Breast epithelium (tissue), 4 donors: ENCODE data around the gene HBS1L. TPM values are rescaled to one million over a fixed set of nuclear protein-coding genes. Genes with fewer than 3 reads are reported as not detected.

Experiments used
- DNase-seq, 2 donors: peaks; one replicate each; pipeline ENCODE4 v3.0.0-alpha.2; 2019; ENCODE audit warnings: low spot score in 2 of 2
- H3K27ac ChIP-seq, 2 donors: fragments of 200-600 bp; sonication (generic) in 1 of 2; one replicate each; pipeline ENCODE4 v1.5.1; 2016 to 2019; ENCODE audit warnings: mild to moderate bottlenecking in 1 of 2
- H3K27me3 ChIP-seq, 2 donors: fragments of 200-600 bp; sonication (generic) in 1 of 2; one replicate each; pipeline versions ENCODE4 v1.5.1 to v1.6.0; 2017 to 2019; ENCODE audit warnings: control low read depth in 1 of 2, mild to moderate bottlenecking in 1 of 2
- H3K36me3 ChIP-seq: fragments of 200-600 bp; one replicate; pipeline ENCODE4 v1.5.1; 2019
- H3K4me1 ChIP-seq, 2 donors: fragments of 200-600 bp; sonication (generic); one replicate each; pipeline ENCODE4 v1.5.1; 2016 to 2019; ENCODE audit warnings: control low read depth in 1 of 2
- H3K4me3 ChIP-seq, 3 donors: fragments of 200-600 bp; sonication (generic); 1 replicate in 2 of 3; 2 replicates in 1 of 3; pipeline ENCODE4 v1.5.1; 2016 to 2019; ENCODE audit warnings: mild to moderate bottlenecking in 3 of 3, moderate library complexity in 2 of 3
- H3K9me3 ChIP-seq, 2 donors: fragments of 200-600 bp; sonication (generic) in 1 of 2; one replicate each; pipeline ENCODE4 v1.5.1; 2016 to 2019; ENCODE audit warnings: control low read depth in 1 of 2
- POLR2A ChIP-seq: fragments of 450-650 bp; IDR thresholded peaks from one replicate; pipeline ENCODE4 v1.6.1; 2016; ENCODE audit warnings: antibody characterized with exemption, mild to moderate bottlenecking, moderate library complexity
- POLR2AphosphoS5 ChIP-seq, 3 donors: sonication (generic); formaldehyde crosslinking; IDR thresholded peaks; one replicate each; pipeline ENCODE4 v1.6.1; 2017; ENCODE audit warnings: antibody characterized with exemption in 3 of 3
- intact Hi-C: fragments of 100-400 bp; cut with DNase I; formaldehyde crosslinking; loops from one replicate; pipeline ENCODE4 v1.15.1; 2023; ENCODE audit warnings: low total_unique reads
- total RNA-seq, 3 donors: library from RNA; depleted of rRNA; stranded (reverse); fragments of >200 nt; gene quantifications; one replicate each; pipeline ENCODE4 v1.1.0, GENCODE V29; 2016
- TF ChIP-seq, protein P1 (sequence below), 3 donors: fragments of 450-650 bp; IDR thresholded peaks; one replicate each; pipeline ENCODE4 v1.5.1; 2016 to 2017; ENCODE audit warnings: antibody characterized with exemption in 3 of 3, mild to moderate bottlenecking in 3 of 3, moderate library complexity in 3 of 3

HBS1L gene
- total RNA-seq, 3 donors from 2014 or later, result 42.0 to 55.5 (median 52.0) TPM

DNA sequence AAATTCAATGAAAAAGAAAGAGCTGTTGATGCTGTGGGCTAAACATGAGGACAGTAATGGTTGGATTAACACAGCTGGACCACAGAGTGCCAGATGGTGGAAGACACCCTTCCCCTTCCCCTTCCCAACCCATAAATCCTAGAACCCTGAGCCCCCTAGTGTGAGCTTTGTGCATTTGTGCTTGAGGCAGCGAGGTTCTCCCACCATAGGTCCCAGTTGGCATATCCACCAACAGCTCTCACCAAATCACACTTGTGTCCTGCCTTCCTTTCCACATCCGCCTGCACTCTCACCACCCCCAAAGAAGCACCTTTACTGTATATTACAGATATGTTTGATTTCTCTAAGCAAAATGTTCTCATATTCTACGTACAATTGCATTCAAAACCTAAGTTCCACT is 32.8 kb upstream of the HBS1L start:
- intact Hi-C loops, result no loop called here
- TF ChIP-seq, protein P1, sequence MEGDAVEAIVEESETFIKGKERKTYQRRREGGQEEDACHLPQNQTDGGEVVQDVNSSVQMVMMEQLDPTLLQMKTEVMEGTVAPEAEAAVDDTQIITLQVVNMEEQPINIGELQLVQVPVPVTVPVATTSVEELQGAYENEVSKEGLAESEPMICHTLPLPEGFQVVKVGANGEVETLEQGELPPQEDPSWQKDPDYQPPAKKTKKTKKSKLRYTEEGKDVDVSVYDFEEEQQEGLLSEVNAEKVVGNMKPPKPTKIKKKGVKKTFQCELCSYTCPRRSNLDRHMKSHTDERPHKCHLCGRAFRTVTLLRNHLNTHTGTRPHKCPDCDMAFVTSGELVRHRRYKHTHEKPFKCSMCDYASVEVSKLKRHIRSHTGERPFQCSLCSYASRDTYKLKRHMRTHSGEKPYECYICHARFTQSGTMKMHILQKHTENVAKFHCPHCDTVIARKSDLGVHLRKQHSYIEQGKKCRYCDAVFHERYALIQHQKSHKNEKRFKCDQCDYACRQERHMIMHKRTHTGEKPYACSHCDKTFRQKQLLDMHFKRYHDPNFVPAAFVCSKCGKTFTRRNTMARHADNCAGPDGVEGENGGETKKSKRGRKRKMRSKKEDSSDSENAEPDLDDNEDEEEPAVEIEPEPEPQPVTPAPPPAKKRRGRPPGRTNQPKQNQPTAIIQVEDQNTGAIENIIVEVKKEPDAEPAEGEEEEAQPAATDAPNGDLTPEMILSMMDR (IDR thresholded peaks at IDR 0.05), result no peak
- TF ChIP-seq POLR2AphosphoS5 (IDR thresholded peaks at IDR 0.05) (no peak), POLR2A (no peak)
- H3K9me3 ChIP-seq, result peaks cover 2 to 5% of the 10 kb centered on the region in 2 donors
- DNase-seq, result no peak
- no peaks in the 10 kb centered on the region for H3K27me3 ChIP-seq
- no peak overlapping the region for H3K4me3 ChIP-seq
- H3K36me3 ChIP-seq, result no peaks in the 10 kb centered on the region
- no peaks in the 10 kb centered on the region for H3K4me1 ChIP-seq
- H3K27ac ChIP-seq, result no peak overlapping the region

DNA sequence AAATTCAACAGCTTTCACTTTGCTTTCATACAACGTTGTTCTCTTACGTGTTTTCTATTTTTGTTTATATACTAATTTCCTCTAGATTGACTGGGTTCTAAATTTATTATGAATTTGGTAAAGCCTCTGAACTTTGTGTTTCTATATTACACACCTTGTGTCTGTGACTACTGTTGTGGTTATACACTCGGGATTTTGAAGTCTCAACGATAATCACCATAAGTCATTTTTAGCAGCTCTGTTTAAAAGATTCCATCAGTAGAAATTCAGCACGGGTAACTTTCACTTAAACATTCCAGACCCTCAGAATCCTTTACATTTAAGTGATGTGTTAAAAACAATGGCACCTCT is 31.8 kb upstream of the HBS1L start:
- TF ChIP-seq POLR2A, result no peak
- TF ChIP-seq POLR2AphosphoS5 (IDR thresholded peaks at IDR 0.05), result no peak
- H3K36me3 ChIP-seq, result no peaks in the 10 kb centered on the region
- no peak for DNase-seq
- H3K27me3 ChIP-seq, result no peaks in the 10 kb centered on the region
- no peak overlapping the region for H3K4me3 ChIP-seq
- intact Hi-C loops, result no loop called here
- peaks cover 7 to 10% of the 10 kb centered on the region in 2 donors for H3K9me3 ChIP-seq
- no peaks in the 10 kb centered on the region for H3K4me1 ChIP-seq
- no peak overlapping the region for H3K27ac ChIP-seq

DNA sequence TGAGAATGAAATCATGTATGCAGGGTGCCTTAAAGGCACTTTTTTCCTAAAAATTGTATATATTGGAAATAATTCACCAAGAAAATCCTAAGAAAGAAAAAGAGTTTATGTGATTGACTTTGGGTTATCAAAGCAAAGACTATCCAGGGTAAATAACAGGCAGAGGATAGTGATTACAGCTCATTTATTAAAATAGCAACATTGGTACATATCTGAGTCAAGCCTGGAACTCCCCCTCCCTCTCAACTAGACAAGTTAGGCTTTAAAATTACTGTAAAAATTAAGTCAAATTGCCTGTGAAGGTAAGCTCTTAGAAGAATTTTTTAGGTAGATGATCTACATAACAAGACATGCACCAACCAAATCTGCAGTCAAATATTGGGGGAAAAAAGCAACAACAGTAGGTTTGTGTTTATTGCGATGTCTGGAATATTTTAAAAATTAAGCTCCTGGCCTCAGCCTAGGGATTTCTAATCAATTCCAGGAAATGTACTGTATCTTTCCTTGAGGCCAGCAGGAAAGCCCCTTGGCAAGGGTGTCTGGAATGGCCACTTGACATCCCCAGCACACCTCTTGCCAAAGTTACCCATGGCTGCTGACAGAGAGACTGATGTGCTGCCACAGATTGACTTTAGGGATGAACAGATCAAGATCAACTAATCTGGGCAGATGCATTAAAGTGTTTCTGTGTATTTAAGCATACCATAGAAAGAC is 31.2 kb upstream of the HBS1L start:
- H3K36me3 ChIP-seq, result no peaks in the 10 kb centered on the region
- no peak overlapping the region for H3K27ac ChIP-seq
- H3K27me3 ChIP-seq, result no peaks in the 10 kb centered on the region
- H3K9me3 ChIP-seq, result peaks cover 7 to 13% of the 10 kb centered on the region in 2 donors
- intact Hi-C loops, result no loop called here
- no peaks in the 10 kb centered on the region for H3K4me1 ChIP-seq
- TF ChIP-seq, protein P1 (IDR thresholded peaks at IDR 0.05), result no peak
- TF ChIP-seq POLR2A, result no peak
- TF ChIP-seq POLR2AphosphoS5 (IDR thresholded peaks at IDR 0.05), result no peak
- H3K4me3 ChIP-seq, result no peak overlapping the region
- no peak for DNase-seq

DNA sequence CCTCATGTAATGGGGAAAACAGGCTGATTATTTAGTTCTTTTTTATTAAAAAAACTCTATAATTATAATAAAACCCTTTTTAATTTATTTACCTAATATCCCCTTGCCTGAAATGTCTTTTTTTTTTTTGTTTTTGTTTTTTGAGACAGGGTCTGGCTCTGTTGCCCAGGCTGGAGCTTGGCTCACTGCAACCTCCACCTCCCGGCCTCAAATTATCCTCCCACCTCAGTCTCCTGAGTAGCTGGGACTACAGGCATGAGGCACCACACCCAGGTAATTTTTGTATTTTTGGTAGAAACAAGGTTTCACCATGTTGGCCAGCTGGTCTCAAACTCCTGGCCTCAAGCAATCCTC is 30.3 kb upstream of the HBS1L start:
- no peaks in the 10 kb centered on the region for H3K36me3 ChIP-seq
- no peak overlapping the region for H3K4me3 ChIP-seq
- H3K27ac ChIP-seq, result no peak overlapping the region
- intact Hi-C loops, result no loop called here
- TF ChIP-seq POLR2AphosphoS5 (IDR thresholded peaks at IDR 0.05), result no peak
- TF ChIP-seq, protein P1 (IDR thresholded peaks at IDR 0.05), result no peak
- TF ChIP-seq POLR2A, result no peak
- no peaks in the 10 kb centered on the region for H3K4me1 ChIP-seq
- peaks cover 7 to 13% of the 10 kb centered on the region in 2 donors for H3K9me3 ChIP-seq
- DNase-seq, result no peak
- H3K27me3 ChIP-seq, result no peaks in the 10 kb centered on the region

DNA sequence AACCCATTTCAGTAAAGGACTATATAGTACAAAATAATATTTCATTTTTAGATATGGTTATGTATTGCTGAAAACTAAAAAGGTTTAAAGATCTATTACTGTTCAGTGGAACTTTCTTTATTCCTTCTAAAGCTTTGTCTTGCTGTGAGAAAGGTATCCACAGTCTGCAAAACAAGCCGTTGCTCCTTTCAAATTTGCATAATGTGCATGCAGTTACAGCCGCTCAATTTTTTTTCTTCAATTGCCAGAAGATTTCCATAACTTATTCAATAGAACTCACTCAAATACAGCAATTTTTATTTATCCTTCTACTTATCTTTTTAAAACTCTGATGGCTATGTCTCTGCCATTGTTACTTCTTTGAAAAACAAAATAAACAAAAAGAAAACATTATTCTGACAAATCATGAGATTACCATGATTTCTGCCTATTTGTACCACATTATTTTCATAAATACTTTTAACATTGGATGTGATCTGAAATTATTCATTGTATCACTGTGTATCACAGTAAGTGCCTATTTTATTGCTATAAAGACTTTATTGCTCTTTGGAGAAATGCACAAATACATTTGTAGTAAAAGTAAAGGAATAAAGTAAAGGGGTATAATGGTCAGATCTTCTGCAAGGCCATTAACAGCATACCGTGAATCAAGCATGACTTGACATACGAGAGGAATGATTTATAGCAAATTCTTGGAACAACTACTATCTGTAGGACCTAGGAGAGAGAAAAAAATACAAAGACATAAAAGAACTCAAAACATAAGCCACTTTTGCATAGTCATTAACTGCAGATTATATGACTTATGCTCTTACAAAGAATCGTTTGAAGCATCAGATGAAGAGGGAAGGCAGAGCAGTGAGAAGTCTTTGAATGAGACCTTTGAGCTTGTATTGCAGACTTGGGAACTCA is 29.6 kb upstream of the HBS1L start:
- no peaks in the 10 kb centered on the region for H3K27me3 ChIP-seq
- no peaks in the 10 kb centered on the region for H3K36me3 ChIP-seq
- peaks cover 7 to 13% of the 10 kb centered on the region in 2 donors for H3K9me3 ChIP-seq
- no peak for DNase-seq
- H3K27ac ChIP-seq, result no peak overlapping the region
- TF ChIP-seq POLR2AphosphoS5 (IDR thresholded peaks at IDR 0.05) (no peak), POLR2A (no peak)
- TF ChIP-seq, protein P1 (IDR thresholded peaks at IDR 0.05), result no peak
- H3K4me1 ChIP-seq, result no peaks in the 10 kb centered on the region
- no peak overlapping the region for H3K4me3 ChIP-seq
- intact Hi-C loops, result no loop called here
